AG09309 (cell line): ENCODE results near the gene ZSWIM6.
A peak's percentile ranks its signal among the peaks of the same experiment; 100 is the strongest.

Experiments
- DNase-seq: peaks from one replicate; pipeline ENCODE4 v3.0.0-alpha.2; 2010; ENCODE audit warnings: low read depth
- H3K4me3 ChIP-seq: 2 replicates; pipeline ENCODE4 v1.5.1; 2011; ENCODE audit warnings: mild to moderate bottlenecking, low read depth, low read length, moderate library complexity; ENCODE audit not compliant: control insufficient read depth
- CTCF ChIP-seq: IDR thresholded peaks from 2 replicates; pipeline ENCODE4 v1.5.1; 2011; ENCODE audit warnings: mild to moderate bottlenecking, low read depth, low read length, inconsistent platforms; ENCODE audit not compliant: insufficient read depth, control insufficient read depth; ENCODE audit errors: missing control alignments

Gene ZSWIM6

GRCh38 chr5:61563401-61563800, 231.3 kb downstream of the ZSWIM6 start:
- no peak for TF ChIP-seq CTCF
- DNase-seq, result no peak
- H3K4me3 ChIP-seq, result no peak overlapping the region

GRCh38 chr5:61567337-61567736, 235.3 kb downstream of the ZSWIM6 start:
- TF ChIP-seq CTCF, result no peak
- DNase-seq, result no peak
- H3K4me3 ChIP-seq, result no peak overlapping the region

- TF ChIP-seq CTCF, result no peak
- DNase-seq, result no peak
- no peak overlapping the region for H3K4me3 ChIP-seq
Observed at GRCh38 chr5:61569353-61569752, 237.3 kb downstream of the ZSWIM6 start.

- DNase-seq, result no peak
- TF ChIP-seq CTCF, result no peak
- H3K4me3 ChIP-seq, result no peak overlapping the region
Observed at GRCh38 chr5:61570767-61571166, 238.7 kb downstream of the ZSWIM6 start.

GRCh38 chr5:61572959-61573358, 240.9 kb downstream of the ZSWIM6 start:
- TF ChIP-seq CTCF, result no peak
- no peak overlapping the region for H3K4me3 ChIP-seq
- no peak for DNase-seq

GRCh38 chr5:61575103-61575502, 243.0 kb downstream of the ZSWIM6 start:
- TF ChIP-seq CTCF, result no peak
- DNase-seq, result peak; percentile 41
- H3K4me3 ChIP-seq, result no peak overlapping the region

- H3K4me3 ChIP-seq, result no peak overlapping the region
- DNase-seq, result no peak
- TF ChIP-seq CTCF, result no peak
Observed at GRCh38 chr5:61575581-61575980, 243.5 kb downstream of the ZSWIM6 start.
